Epithelial cell of proximal tubule (primary cell): ENCODE measurements around the gene TUBA4A. TPM values are rescaled to one million over a fixed set of nuclear protein-coding genes. Genes with fewer than 3 reads are reported as not detected.
A peak's percentile ranks its signal among the peaks of the same experiment; 100 is the strongest.

ENCODE experiments used
- DNase-seq: peaks from one replicate; pipeline ENCODE4 v3.0.0-alpha.2; 2011; ENCODE audit warnings: low read depth
- H3K4me3 ChIP-seq: 2 replicates; pipeline ENCODE4 v1.5.1; 2011; ENCODE audit warnings: low read depth, mild to moderate bottlenecking, low read length
- total RNA-seq: library from RNA; depleted of rRNA; stranded (reverse); fragments of >200 nt; gene quantifications from 2 replicates; pipeline ENCODE4 v1.2.3, GENCODE V29; 2015
- TF ChIP-seq, protein P1 (sequence below): conservative IDR thresholded peaks from 2 replicates; pipeline ENCODE4 v1.5.1; 2012; ENCODE audit warnings: low read depth, mild to moderate bottlenecking, low read length

The TUBA4A gene
- total RNA-seq, 1 donor from 2014 or later, result 191 TPM

DNA sequence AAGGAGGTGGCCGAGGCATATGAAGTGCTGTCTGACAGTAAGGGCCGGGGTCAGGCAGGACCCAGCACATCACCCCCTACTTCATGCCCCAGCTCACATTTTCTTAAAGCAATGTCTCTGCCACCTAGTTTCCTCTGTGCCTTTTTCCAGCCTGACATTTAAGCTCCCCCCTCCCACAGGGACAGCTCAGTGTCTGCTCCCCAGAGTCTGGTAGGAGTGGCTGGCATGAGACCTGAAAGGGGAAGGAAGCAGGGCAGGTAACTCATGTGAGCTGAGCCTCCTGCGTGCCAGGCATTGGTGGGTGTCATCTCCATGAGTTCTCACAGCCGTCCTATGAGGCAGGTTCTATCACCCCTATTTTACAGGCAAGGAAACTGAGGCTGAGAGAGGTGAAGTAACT lies 26.9 kb upstream of the TUBA4A start:
- TF ChIP-seq, protein P1, sequence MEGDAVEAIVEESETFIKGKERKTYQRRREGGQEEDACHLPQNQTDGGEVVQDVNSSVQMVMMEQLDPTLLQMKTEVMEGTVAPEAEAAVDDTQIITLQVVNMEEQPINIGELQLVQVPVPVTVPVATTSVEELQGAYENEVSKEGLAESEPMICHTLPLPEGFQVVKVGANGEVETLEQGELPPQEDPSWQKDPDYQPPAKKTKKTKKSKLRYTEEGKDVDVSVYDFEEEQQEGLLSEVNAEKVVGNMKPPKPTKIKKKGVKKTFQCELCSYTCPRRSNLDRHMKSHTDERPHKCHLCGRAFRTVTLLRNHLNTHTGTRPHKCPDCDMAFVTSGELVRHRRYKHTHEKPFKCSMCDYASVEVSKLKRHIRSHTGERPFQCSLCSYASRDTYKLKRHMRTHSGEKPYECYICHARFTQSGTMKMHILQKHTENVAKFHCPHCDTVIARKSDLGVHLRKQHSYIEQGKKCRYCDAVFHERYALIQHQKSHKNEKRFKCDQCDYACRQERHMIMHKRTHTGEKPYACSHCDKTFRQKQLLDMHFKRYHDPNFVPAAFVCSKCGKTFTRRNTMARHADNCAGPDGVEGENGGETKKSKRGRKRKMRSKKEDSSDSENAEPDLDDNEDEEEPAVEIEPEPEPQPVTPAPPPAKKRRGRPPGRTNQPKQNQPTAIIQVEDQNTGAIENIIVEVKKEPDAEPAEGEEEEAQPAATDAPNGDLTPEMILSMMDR, result no peak
- H3K4me3 ChIP-seq, result no peak overlapping the region
- DNase-seq, result no peak

DNA sequence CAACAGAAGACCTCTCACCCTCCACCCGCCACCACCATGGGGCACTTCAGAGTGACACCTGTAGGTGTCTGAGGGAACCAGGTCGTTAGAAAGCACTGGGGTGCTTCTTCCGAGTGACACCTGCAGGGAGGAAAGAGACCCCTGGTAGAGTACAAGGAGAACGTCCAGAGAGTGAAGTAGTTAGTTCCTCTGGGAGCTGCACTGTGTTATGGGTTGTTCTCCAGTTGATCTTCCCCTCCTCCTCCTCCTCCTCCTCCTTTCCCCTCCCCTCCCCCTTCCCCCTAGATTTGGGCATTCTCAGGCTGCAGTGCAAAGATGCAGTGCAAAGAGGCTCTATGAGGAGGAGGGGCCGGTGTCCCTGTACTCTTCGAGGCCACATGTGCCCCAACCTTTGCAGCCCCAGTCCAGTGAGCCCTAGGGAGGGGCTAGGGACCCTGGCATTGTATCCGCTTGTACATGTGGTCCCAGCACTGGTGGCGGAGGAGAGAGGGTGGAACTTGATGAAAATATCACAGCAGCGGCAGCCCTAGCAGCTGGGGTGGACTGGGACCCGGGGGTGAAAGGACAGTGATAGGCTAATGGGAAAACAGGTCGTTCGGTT lies 26.3 kb upstream of the TUBA4A start:
- DNase-seq, result no peak
- H3K4me3 ChIP-seq, result peak overlapping the region; percentile 78
- TF ChIP-seq, protein P1, result no peak

DNA sequence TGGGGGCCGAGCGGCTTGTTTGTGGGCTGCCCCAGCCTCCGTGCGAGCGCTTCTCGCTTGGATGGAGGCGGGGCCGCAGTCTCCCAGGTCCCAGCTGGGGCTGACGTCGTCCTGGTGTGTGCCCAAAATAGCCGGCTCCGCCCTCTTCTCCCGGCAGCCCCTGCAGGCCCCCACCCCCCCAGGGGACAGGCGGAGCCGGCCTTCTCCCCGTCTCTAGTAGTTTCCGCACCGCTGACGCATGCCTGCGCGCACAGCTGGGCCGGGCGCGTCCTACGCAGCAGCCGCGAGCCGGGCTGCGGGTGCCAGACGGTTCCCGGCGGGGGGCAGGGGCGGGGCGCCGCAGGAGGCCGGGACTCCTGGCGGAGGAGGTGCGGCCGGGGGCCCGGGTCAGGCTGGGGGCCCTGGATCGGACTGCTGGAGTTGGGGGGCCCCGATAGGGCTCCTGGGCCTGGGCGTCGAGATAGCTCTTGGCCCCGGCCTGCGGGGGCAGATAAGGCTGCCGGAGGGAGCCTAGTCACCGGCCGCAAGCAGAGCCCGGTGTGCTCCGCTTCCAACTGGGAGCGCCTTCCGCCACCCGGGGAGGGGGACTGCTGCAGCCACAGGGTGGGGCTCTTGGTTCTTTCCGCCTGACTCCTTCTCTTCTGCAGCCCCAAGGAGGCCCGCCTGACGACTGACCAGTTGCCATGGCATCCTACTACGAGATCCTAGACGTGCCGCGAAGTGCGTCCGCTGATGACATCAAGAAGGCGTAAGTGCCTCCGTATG lies 25.6 kb upstream of the TUBA4A start, which contains the start of gene DNAJB2:
Gene DNAJB2, plus strand, starts transcription at position 216 of the 765 bp plus-strand sequence. Its CDS starts 468 bp downstream, at position 684.
- peak; percentile 83 for DNase-seq
- peak within 1 kb of the TSS; percentile 78 for H3K4me3 ChIP-seq
- TF ChIP-seq, protein P1, result peak; percentile 10

DNA sequence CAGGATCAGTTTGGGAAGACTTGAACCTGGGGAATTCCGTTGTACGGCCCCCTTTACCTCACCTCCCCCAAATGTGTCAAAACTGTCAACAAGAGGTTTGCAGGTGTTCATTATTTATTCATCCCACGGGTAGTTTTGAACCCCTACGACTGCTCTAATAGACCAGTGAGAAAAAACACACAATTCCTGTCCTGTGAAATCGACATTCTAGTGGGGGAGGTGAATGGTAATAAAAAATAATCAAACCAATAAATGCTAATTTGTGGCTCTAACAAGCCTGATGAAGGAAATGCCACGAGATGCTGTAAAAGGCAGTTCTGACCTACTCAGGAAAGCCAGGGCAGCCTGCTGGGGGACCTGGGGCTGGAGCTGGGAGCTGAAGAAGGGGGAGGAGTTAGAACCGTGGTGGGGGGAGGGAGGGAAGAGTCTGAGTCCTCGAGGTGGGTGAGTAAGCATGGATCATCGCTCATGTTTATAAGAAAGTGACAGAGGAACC lies 25.0 kb upstream of the TUBA4A start:
- DNase-seq, result no peak
- TF ChIP-seq, protein P1, result no peak
- H3K4me3 ChIP-seq, result peak overlapping the region; percentile 38

DNA sequence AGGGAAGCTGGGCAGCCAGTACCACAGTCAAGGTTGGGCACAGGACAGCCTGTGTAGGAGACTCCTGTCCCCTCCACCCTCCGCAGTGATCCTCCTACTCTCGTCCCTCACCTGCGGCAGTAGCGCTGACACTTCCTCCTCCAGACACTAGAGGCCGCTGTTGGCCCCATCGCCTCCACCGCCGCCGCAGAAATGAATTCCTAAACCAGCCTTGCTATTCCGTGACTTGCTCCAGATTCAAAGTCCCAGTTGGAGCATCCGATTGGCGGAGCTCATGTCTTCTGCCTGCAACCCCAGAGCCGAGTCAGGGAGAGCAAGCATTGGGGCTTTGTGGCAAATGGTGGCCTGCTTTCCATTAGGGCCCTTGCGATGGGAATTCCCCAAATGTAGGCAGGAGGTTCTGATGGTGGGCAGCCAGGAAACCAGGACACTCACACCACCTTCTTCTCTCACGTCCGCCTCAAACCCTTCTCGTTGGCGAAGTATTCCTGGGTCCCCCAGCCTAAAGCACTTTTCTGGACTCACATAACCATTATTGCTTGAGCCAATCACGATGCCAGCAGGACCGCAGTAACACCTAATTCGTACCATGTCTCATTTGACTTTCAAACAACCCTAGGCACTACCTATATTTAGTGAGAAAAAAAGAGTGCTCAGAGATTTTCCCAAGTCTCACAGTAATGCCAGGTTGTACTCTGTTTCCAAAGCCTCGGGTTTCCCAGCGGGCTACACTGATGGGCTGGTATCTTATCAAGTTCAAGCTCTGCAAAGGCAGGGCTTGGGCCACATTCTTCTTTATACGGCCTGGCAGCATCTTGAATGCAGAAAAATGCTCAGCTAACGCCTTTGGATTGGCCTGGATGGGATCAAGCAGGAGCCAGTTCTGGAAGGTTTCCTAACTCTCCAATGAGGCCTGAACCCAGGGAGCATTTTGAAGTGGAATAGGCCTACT lies 24.3 kb upstream of the TUBA4A start:
- no peak for DNase-seq
- no peak overlapping the region for H3K4me3 ChIP-seq
- TF ChIP-seq, protein P1, result peak; percentile 94

DNA sequence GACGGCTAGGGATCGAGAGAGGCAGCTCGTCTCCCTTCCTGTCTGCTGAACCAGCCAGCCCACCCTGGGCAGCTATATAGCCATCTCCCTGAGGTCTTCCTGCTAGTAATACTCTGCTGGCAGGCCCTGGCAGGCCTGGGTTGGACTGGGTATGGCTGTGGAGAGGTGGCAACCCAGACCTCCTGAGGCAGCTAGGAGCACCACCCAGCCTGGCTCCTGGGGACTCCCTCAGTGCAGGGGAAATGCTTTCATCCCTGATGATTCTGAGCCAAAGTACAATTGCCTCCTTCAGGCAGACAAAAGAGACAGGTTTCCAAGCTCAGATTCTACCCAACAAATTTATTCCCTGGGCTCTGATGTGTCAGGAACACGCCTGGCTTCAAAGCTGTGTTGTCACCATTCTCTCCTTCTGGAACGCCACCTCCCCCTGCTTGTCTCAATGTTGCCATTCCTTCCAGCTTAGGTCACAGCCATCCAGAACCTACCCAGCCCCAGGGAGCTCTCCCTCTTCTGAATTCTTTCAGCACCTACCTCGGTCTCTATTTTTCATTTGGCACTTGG lies 20.7 kb upstream of the TUBA4A start:
- peak; percentile 66 for DNase-seq
- TF ChIP-seq, protein P1, result no peak
- no peak overlapping the region for H3K4me3 ChIP-seq
